Body of pancreas (tissue), 4 donors: Measurements from ENCODE around the gene FREY1. TPM values are rescaled to one million over a fixed set of nuclear protein-coding genes. Genes with fewer than 3 reads are reported as not detected.
A peak's percentile ranks its signal among the peaks of the same experiment; 100 is the strongest.
"Not testable (repeated sequence)": the region's sequence is repeated elsewhere in the genome, so short reads cannot be mapped to it uniquely, and the experiment has no call there.

ENCODE experiments used
- ATAC-seq: fragments of 150-250 bp; one replicate; pipeline ENCODE4 v1.9.1; 2016
- DNase-seq, 4 donors: peaks; one replicate each; pipeline ENCODE4 v3.0.0-alpha.2; 2019
- H3K27ac ChIP-seq, 4 donors: fragments of 200-600 bp; sonication (generic); 1 replicate in 3 of 4; 2 replicates in 1 of 4; pipeline versions ENCODE4 v1.5.1 to v1.6.1; 2016 to 2019; ENCODE audit warnings: mild to moderate bottlenecking in 1 of 4, mixed read lengths in 1 of 4, moderate library complexity in 1 of 4
- H3K27me3 ChIP-seq, 2 donors: fragments of 200-600 bp; sonication (generic); one replicate each; pipeline ENCODE4 v1.6.0; 2016; ENCODE audit warnings: mild to moderate bottlenecking in 1 of 2
- H3K36me3 ChIP-seq, 2 donors: fragments of 200-600 bp; sonication (generic); replicated peaks in 1 of 2; 2 replicates each; pipeline ENCODE4 v1.5.1; 2016; ENCODE audit warnings: low read depth in 2 of 2; ENCODE audit not compliant: insufficient read depth in 1 of 2
- H3K4me1 ChIP-seq: fragments of 200-600 bp; sonication (generic); one replicate; pipeline ENCODE4 v1.6.0; 2016
- H3K4me3 ChIP-seq, 2 donors: fragments of 200-600 bp; sonication (generic); 1 replicate in 1 of 2; 2 replicates in 1 of 2; pipeline ENCODE4 v1.5.1; 2016 to 2019
- H3K9me3 ChIP-seq, 3 donors: fragments of 200-600 bp; sonication (generic); 1 replicate in 2 of 3; 2 replicates in 1 of 3; pipeline ENCODE4 v1.5.1; 2016
- POLR2A ChIP-seq, 3 donors: fragments of 450-650 bp; IDR thresholded peaks; one replicate each; pipeline ENCODE4 v1.6.1; 2016; ENCODE audit warnings: antibody characterized with exemption in 3 of 3, mild to moderate bottlenecking in 2 of 3
- WGBS, 2 donors: methylation state at CpG; one replicate each; pipeline ENCODE4 v1.1.5; 2017; 5-methylcytosine and 5-hydroxymethylcytosine counted together
- intact Hi-C: fragments of 100-400 bp; cut with DNase I; formaldehyde crosslinking; loops from one replicate; pipeline ENCODE4 v1.15.1; 2023
- total RNA-seq, 2 donors: library from RNA; depleted of rRNA; stranded (reverse); fragments of >200 nt; gene quantifications; one replicate each; pipeline ENCODE4 v1.1.0, GENCODE V29; 2016
- TF ChIP-seq, protein P1 (sequence below), 7 experiments: fragments of 450-650 bp in 4 of 7; fragments of 200-600 bp in 3 of 7; sonication (generic) in 3 of 7; IDR thresholded peaks; one replicate each; pipeline ENCODE4 v1.5.1; 2016 to 2019; ENCODE audit warnings: antibody characterized with exemption in 7 of 7

The FREY1 gene
- total RNA-seq, 2 donors from 2014 or later, result 2.3 to 8.2 TPM

DNA sequence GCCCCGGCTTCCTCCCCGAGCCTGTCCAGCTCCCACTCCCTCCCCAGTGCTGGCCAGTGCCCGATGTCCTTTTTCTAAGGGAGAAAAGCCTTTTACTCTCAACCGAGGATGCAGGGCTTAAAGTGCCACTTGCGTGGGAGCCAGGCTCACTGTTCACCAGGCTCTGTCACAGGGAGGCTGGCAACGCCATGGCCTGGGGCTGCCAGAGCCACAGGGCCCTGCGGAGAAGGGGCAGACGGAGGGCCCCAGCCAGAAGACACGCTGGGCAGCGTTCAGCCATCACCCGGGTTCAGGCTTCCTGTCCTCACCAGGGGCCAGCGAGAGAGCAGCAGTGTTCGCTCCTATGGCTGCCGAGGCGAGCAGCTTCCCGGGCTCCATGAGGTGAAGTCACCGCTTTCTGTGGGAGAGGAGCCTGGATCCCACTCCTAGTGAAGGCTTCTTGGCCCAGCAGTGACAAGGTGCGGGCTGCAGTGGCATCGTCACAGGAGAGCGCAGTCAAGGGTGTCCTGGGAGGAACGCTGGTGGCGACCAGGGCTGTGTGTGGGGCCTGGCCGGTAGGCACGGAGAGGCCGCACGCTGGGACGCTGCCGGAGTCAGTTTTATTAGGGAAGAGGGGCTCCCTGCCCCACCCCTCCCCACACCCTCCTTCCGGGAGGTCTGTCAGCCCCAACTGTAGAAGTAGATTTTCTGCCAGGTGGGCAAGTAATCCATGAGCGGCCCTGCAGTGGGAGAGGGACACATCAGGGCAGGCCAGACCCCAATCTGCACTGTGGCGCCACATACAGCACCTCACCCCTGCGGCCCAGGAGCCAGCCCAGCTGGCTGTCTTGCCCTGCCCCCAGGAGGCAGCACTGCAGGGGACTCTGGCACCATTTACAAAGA, 2.8 kb upstream of the FREY1 start:
- ATAC-seq (no peak), DNase-seq (no peak)
- H3K27ac ChIP-seq, result no peak overlapping the region
- no peaks in the 10 kb centered on the region for H3K27me3 ChIP-seq
- peaks cover 12 to 30% of the 10 kb centered on the region in 2 donors for H3K36me3 ChIP-seq
- intact Hi-C loops, result no loop called here
- WGBS, 2 donors, result 87 to 89% methylated on average over 27 to 28 of the region's 32 CpGs
- no peaks in the 10 kb centered on the region for H3K9me3 ChIP-seq
- peaks cover 43% of the 10 kb centered on the region for H3K4me1 ChIP-seq
- H3K4me3 ChIP-seq, result no peak overlapping the region
- TF ChIP-seq POLR2A (IDR thresholded peaks at IDR 0.05), result no peak
- TF ChIP-seq, protein P1, sequence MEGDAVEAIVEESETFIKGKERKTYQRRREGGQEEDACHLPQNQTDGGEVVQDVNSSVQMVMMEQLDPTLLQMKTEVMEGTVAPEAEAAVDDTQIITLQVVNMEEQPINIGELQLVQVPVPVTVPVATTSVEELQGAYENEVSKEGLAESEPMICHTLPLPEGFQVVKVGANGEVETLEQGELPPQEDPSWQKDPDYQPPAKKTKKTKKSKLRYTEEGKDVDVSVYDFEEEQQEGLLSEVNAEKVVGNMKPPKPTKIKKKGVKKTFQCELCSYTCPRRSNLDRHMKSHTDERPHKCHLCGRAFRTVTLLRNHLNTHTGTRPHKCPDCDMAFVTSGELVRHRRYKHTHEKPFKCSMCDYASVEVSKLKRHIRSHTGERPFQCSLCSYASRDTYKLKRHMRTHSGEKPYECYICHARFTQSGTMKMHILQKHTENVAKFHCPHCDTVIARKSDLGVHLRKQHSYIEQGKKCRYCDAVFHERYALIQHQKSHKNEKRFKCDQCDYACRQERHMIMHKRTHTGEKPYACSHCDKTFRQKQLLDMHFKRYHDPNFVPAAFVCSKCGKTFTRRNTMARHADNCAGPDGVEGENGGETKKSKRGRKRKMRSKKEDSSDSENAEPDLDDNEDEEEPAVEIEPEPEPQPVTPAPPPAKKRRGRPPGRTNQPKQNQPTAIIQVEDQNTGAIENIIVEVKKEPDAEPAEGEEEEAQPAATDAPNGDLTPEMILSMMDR (IDR thresholded peaks at IDR 0.05), result no peak

DNA sequence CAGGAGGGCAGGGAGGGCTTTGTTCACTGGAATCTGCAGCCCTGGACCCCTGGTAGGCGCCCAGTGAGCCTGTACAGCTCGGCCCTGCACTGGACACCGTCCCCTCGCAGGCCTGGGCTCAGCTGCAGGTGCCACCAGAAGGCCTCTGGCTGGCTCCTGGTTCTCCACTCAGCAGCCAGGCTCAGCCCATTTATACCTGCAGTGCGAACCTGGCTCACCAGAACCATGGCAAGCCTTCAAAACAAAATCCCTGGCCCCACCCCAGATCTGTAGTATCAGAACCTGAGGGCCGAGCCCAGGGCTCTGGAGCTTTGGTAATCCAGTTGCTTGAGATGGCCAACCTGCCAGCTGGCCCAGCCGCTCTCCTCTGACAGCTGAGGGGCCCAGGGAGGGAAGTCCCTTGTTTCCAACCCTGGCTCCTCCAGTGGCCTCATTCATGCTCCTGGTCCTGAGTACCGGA, 870 bp upstream of the FREY1 start:
- H3K9me3 ChIP-seq, result no peaks in the 10 kb centered on the region
- peak overlapping the region; percentile 83 to 93 (median 90) for H3K27ac ChIP-seq
- H3K27me3 ChIP-seq, result no peaks in the 10 kb centered on the region
- peaks cover 59% of the 10 kb centered on the region for H3K4me1 ChIP-seq
- DNase-seq (peak; percentile 71 to 90 (median 86)), ATAC-seq (peak; percentile 10)
- TF ChIP-seq, protein P1 (IDR thresholded peaks at IDR 0.05), result no peak
- TF ChIP-seq POLR2A (IDR thresholded peaks at IDR 0.05), result peak; percentile 39 to 54 (median 42)
- 47 to 53% methylated on average over 2 to 7 of the region's 8 CpGs for WGBS, 2 donors
- peaks cover 0 to 13% of the 10 kb centered on the region in 2 donors for H3K36me3 ChIP-seq
- intact Hi-C loops, result no loop called here
- H3K4me3 ChIP-seq, result no peak overlapping the region

DNA sequence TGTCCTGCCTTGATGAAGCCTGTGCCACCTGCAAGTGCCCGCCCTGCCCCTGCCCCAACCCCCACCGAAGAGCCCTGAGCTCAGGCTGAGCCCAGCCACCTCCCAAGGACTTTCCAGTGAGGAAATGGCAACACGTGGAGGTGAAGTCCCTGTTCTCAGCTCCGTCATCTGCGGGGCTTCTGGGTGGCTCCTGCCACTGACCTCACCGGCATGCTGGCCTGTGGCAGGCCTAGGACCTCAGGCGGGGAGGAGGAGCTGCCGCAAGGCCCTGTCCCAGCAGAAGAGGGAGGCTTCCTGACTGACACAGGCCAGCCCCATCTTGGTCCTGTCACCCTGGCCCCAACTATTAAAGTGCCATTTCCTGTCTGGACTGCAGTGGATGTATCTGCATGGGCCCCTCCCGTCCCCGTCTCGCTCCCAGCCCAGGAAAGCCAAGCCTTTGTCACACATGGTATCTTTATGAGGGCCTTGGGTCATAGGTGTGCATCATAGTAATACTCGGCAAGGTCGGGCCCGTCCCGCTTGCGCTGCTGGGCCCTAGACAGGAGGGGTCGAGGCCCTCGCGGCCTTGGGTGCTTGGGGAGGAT, 882 bp downstream of the FREY1 start:
- H3K4me1 ChIP-seq, result peaks cover 68% of the 10 kb centered on the region
- peak; percentile 69 to 80 (median 70) for TF ChIP-seq POLR2A (IDR thresholded peaks at IDR 0.05)
- TF ChIP-seq, protein P1 (IDR thresholded peaks at IDR 0.05), result peak in 1 of 7 experiments; percentile 13
- no peaks in the 10 kb centered on the region for H3K27me3 ChIP-seq
- ATAC-seq (peak; percentile 86), DNase-seq (peak; percentile 91 to 96 (median 94))
- H3K27ac ChIP-seq, result peak overlapping the region; percentile 83 to 93 (median 90)
- H3K4me3 ChIP-seq, result no peak overlapping the region
- intact Hi-C loops, result no loop called here
- 27 to 39% methylated on average over 6 to 19 of the region's 19 CpGs for WGBS, 2 donors
- H3K9me3 ChIP-seq, result no peaks in the 10 kb centered on the region
- peaks cover 0 to 9% of the 10 kb centered on the region in 2 donors for H3K36me3 ChIP-seq

DNA sequence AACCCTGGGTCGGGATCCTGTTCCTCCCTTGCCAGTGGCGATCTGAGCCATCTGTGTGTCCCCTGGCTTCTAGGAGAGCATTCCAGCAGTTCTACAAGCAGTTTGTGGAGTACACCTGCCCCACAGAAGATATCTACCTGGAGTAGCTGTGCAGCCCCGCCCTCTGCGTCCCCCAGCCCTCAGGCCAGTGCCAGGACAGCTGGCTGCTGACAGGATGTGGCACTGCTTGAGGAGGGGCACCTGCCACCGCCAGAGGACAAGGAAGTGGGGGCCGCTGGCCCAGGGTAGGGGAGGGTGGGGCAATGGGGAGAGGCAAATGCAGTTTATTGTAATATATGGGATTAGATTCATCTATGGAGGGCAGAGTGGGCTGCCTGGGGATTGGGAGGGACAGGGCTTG, 1.5 kb downstream of the FREY1 start:
- peak; percentile 52 to 77 (median 69) for DNase-seq
- H3K4me3 ChIP-seq, ATAC-seq, H3K36me3 ChIP-seq, H3K27me3 ChIP-seq, intact Hi-C loops, H3K9me3 ChIP-seq: not testable (repeated sequence)
- 33 to 69% methylated on average over 4 to 5 of the region's 6 CpGs for WGBS, 2 donors
- Histone ChIP-seq H3K27ac (peak overlapping the region; percentile 83 to 93 (median 90)), H3K4me1 (peaks cover 74% of the 10 kb centered on the region)

DNA sequence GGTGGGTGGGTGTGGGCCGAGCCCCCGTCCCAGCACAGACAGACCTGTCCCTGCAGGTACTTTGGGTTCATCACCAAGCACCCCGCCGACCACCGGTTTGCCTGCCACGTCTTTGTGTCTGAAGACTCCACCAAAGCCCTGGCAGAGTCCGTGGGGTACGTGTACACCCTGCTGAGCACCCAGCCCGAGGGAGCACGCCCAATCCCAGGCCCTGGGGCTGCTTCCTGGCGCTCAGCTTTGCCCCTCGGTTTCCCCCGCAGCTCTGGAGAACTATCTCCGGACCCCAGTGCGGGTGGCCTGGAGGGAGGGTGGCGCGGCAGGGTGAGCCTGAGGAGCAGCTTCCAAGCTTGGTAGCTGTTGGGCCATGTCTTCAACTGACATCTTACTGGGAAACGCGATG, 2.0 kb downstream of the FREY1 start:
- Histone ChIP-seq H3K36me3 (peaks cover 0 to 4% of the 10 kb centered on the region in 2 donors), H3K9me3 (no peaks in the 10 kb centered on the region), H3K4me3 (no peak overlapping the region), H3K4me1 (peaks cover 77% of the 10 kb centered on the region), H3K27me3 (no peaks in the 10 kb centered on the region), H3K27ac (peak overlapping the region; percentile 83 to 93 (median 90))
- TF ChIP-seq, protein P1 (IDR thresholded peaks at IDR 0.05), result no peak
- TF ChIP-seq POLR2A (IDR thresholded peaks at IDR 0.05), result no peak
- 90% methylated on average over 19 of the region's 19 CpGs; no CpG with 5 or more reads in 1 of the 2 donors for WGBS, 2 donors
- ATAC-seq (no peak), DNase-seq (no peak)
- intact Hi-C loops, result no loop called here
